LoVo (cell line): ENCODE data around the gene RAB35.

Experiments
- DNase-seq: peaks from one replicate; pipeline ENCODE4 v3.0.0-alpha.2; 2016; ENCODE audit warnings: low spot score

The RAB35 gene

DNA sequence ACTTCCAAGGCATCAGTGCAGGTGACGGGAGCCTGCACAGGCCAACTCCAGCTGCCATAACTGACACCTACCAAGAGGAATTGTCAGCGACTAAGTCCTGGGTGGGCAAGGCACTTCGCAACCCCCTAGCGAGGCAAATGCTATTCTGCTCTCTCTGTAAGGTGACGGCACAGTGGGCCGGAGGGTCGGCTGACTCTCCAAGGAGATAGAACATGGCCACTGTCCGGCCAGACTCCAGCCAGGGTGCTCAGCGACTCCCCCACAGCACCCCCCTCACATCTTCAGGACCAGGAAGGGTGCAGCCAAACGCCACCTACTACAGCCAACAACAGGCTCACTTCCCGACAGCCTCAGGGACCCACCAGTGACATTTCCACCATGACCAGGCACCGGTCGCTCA lies 13.2 kb downstream of the RAB35 start:
- DNase-seq, result no peak

GRCh38 chr12:120103044-120103338 lies 13.6 kb downstream of the RAB35 start:
- DNase-seq, result no peak

GRCh38 chr12:120102189-120103043 lies 14.1 kb downstream of the RAB35 start:
- DNase-seq, result no peak

- no peak for DNase-seq
These were observed 14.9 kb downstream of the RAB35 start for GRCh38 chr12:120101617-120102016.

DNA sequence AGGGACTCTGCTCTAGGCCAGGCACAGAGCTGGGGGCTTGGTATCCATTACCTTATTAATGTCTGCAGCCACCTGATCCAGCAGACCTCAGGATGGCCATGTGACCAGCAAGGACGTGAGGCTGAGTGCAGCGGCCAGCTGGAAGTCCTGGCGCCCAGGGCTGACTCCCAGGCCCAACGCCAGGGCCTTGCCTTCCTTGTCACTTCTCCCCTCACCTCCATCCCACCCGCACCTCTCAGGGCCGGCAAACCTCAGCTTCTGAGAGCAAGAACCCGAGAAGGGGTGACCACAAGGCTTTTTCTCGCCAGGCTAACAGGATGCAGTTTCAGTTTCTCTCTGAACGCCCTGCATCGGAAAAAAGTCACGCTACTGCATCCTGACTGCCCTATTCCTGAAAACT lies 15.4 kb downstream of the RAB35 start:
- DNase-seq, result no peak

GRCh38 chr12:120100630-120101029 lies 15.9 kb downstream of the RAB35 start:
- no peak for DNase-seq

- DNase-seq, result no peak
These were observed 16.8 kb downstream of the RAB35 start for GRCh38 chr12:120099738-120100137.

DNA sequence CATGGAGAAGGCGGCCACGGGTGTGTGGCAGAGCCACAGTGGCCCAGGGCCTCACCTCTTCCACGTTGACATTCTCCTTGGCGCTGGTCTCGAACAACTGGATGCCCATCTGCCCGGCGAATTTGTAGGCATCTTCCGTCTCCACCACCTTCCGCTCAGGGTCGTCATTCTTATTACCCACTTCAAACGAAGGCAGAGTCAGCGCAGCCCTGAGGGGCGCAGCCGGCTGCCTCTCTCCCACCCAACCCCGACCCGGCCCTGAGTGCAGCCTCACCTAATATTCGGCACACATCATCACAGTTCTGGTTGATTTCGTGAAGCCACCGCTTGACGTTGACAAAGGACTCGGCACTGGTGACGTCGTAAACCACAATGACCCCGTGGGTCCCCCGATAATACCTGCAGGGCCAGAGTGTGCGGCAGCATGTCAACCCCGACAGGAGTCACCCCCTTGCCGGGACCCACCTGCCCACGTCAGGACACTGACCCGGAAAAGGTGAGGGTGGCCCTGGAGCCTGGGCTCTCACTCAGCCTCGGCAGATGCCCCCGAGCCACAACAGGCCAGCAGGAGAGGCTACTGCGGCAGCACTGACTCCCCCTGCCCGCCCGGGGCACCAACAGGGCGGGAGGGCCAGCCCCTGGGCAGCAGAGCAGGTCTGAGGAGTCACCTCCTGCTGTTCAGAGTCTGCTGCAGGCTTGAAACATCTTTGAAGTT lies 17.6 kb downstream of the RAB35 start:
- DNase-seq, result no peak

- DNase-seq, result no peak
These were observed 19.8 kb downstream of the RAB35 start for GRCh38 chr12:120096671-120097202.

DNA sequence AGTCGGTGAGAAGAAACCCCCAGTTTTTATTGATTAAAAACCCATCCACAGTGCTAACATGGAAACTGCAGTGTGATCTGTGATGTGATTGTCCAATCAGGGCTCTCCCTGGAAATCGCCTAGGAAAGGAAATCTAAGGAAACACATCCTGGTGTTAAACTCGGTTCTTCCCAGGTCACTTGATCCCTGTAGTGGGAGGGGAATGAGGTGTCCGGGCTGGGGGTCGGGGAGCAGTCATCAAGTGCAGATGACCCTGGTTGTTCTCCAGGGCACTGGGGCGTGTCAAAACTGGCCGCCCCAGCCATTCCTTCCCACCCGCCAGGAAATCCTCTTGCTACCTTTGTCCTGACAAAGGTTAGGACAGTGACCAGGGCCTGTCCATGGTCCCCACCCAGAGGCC lies 20.8 kb downstream of the RAB35 start:
- no peak for DNase-seq

GRCh38 chr12:120095331-120095730 lies 21.2 kb downstream of the RAB35 start:
- no peak for DNase-seq

- DNase-seq, result no peak
These were observed 22.1 kb downstream of the RAB35 start for GRCh38 chr12:120094485-120094884.

DNA sequence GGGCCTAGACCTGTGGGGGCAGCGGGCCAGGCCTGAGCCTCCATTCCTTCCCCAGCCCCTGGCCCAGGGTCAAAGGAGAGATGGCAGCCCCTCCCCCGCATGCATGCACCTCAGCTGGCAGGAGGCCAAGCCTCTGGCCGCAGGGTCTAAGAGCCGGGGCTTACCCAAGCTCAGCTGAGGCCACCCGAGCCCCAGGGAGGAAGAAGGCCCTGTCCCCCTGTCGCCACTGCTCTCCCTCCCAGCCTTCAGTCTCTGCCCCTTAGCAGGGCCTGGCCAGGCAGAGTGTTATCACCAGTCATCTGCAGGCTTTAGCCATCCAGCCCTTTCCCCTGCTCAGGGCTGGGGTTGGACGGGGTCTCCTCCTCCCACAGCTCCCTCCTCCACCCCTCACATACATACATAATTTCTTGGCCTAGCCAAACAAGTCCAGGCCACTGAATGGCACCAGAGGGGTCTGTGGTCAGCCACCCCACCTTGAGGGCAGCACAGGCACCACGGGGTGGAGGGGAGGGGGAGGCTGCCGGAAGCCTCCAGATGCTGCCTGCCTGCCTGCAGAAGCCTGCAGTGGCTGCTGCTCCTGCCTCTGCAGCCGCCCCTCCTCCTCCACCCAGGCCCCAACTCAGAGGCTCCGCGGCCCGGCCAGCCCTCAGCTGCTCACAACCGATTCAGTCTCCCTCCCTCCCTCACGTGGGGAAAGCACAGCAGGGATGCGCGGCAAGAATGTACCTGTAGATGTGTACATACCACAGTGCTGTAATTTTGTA lies 22.8 kb downstream of the RAB35 start:
- no peak for DNase-seq

DNA sequence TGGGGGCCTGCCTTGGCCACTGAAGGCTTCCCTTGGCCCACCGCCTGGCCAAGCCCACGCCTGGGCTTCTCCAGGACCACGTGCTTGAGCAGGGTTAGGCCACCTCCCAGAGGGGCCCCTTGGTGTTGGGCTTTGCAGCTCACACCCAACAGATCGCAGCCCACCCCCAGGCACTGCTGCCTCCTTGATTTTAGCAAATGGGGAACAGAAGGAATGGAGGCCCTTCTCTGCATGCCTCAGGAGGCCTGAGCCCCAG lies 23.3 kb downstream of the RAB35 start:
- DNase-seq, result no peak

DNA sequence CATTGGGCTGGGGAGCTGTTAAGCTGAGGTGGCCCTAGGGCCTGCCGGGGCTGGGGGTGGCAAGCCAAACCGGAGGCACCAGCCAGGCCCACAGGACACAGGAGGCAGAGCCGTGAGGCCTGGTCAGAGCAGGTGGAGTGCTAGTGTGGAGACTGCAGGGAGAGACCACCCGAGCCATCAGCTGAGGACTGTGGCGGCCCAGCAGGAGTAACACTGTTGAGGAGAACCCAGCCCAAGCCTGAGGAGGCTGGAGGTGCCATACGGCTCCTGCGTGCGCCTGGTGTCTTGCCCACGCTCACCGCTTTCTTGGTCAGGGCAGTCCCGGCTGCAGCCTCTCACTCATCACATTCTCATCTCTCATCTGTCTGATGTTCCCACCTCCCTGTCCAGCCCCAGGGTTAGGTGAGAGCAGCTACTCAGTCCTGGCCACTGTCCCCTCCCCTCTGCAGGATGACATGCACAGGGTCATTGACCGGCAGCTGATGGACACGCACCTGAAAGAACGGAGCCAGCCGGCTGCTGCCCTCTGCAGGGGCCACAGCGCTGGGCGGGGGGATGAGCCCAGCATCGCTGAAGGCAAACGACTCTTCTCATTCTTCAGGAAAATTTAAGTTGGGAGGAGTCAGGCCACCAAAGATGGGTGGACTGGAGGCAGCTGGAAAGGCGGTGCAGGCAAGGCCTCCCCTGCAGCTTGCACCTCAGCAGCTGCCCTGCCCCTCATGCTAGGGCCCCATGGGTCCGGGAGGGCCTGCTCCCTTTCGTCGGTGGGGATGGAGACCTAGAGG lies 23.8 kb downstream of the RAB35 start:
- DNase-seq, result no peak

DNA sequence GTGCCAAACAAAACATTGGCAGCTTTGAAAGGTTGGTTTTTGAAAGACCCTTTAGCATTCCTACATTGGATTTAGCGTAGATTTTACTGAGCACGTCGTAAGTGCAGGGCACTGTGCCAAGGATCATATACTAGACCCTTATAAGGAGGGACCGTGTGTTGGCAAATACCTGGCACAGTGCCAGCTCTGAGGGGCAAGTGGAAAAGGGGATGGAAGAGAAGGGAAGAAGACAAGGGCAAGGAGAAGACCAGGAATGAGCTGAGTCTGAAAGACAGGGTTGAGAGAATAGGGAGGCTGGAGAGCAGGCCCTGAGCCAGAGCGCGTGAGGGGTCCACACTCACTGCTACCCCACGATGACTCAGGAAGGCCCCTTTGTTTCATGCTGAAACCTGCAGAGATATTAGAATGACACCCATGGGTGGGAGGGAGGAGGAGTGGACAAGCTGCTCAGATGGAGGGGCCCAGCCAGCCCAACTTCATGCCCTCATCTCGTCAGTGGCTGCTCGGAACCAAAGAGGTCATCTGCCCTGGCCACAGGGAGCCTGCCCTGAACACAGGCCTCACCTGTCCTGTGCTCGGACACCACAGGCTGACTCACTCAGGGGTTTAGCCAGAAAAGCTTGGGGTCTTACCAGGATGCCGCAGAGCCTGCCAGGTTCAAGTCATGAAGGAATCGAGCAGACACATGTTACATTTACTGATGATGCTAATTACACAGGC lies 25.0 kb downstream of the RAB35 start:
- DNase-seq, result no peak

GRCh38 chr12:120090626-120091295 lies 25.8 kb downstream of the RAB35 start:
- no peak for DNase-seq

DNA sequence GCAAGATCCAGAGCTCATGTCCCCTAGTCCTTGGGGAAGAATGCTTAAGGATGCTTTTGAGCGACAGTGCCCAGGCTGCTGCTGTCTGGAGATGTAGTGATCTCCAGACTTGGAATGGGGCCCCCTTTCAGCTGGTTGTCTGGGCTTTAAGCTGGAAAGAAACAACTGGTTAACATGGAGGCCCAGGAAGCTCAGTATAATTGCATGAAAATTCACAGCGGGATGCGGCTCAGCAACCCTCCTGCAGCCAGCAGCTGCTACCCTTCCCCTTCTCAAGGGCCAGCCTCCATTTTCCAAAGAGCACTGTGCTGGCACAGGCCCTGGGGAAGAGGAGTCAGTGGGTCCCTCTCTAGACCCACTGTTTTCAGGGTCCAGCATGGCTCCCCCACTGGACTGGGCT lies 26.3 kb downstream of the RAB35 start:
- no peak for DNase-seq

DNA sequence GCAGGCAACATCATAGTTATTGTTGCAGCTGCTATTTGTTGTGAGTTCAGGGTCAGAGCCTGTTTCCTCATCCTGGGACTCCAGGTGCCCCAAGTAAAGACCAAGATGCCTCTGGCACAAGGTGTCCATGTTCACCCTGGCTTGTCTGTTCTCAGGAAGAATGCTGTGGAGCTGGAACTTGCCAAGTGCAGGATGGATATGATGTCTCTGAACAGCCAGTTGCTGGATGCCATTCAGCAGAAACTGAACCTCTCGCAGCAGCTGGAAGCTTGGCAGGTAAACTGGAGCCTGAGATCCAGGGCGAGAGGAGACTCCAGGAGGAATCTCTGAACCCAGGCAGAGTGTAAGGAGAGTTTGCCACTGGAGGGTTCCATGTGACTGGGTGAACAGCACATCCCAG lies 26.8 kb downstream of the RAB35 start:
- no peak for DNase-seq

- no peak for DNase-seq
These were observed 27.4 kb downstream of the RAB35 start for GRCh38 chr12:120089105-120089504.
